Panc1 (cell line): ENCODE measurements around the gene LLGL2.

Experiments
- CTCF ChIP-seq: fragments of 450-650 bp; IDR thresholded peaks from 2 replicates; pipeline ENCODE4 v1.5.1; 2017; ENCODE audit warnings: mild to moderate bottlenecking
- POLR2AphosphoS5 ChIP-seq: IDR thresholded peaks from 2 replicates; pipeline ENCODE4 v1.6.1; 2012; ENCODE audit warnings: mild to moderate bottlenecking, low read depth, low read length, moderate library complexity
- REST ChIP-seq, 2 experiments: IDR thresholded peaks; 2 replicates each; pipeline ENCODE4 v1.6.1; 2011 to 2012; ENCODE audit warnings: low read depth in 2 of 2, control low read depth in 1 of 2, low read length in 1 of 2, mild to moderate bottlenecking in 1 of 2, moderate library complexity in 1 of 2; ENCODE audit not compliant: insufficient read depth in 1 of 2
- SIN3A ChIP-seq: IDR thresholded peaks from 2 replicates; pipeline ENCODE4 v1.6.1; 2012; ENCODE audit warnings: low read depth, mild to moderate bottlenecking, low read length, moderate library complexity, borderline replicate concordance; ENCODE audit not compliant: insufficient read depth

GRCh38 chr17:75617218-75617617 is 91.7 kb downstream of the LLGL2 start:
- no peak for TF ChIP-seq CTCF
- no peak for TF ChIP-seq POLR2AphosphoS5
- no peak for TF ChIP-seq SIN3A
- TF ChIP-seq REST (IDR thresholded peaks at IDR 0.05; ENCODE audit: insufficient read depth in 1 of 2, low read depth in 2 of 2, low read length in 1 of 2) = no peak
